Muscle layer of duodenum (tissue), 2 donors: ENCODE measurements around the gene LNPK.
"Not testable (repeated sequence)": the region's sequence is repeated elsewhere in the genome, so short reads cannot be mapped to it uniquely, and the experiment has no call there.

Experiments
- H3K27ac ChIP-seq: one replicate; pipeline ENCODE4 v1.7.0; 2013; ENCODE audit warnings: mild to moderate bottlenecking, low read length
- H3K27me3 ChIP-seq: one replicate; pipeline ENCODE4 v1.7.0; 2013; ENCODE audit warnings: low read depth, mild to moderate bottlenecking, control low read depth, low read length
- H3K36me3 ChIP-seq, 2 donors: one replicate each; pipeline ENCODE4 v1.7.0; 2013; ENCODE audit warnings: low read length in 2 of 2, control low read depth in 1 of 2, mild to moderate bottlenecking in 1 of 2; ENCODE audit not compliant: insufficient read depth in 2 of 2, control insufficient read depth in 1 of 2
- H3K4me1 ChIP-seq, 2 donors: one replicate each; pipeline ENCODE4 v1.7.0; 2013; ENCODE audit warnings: low read length in 2 of 2, mild to moderate bottlenecking in 2 of 2, control low read depth in 1 of 2, moderate library complexity in 1 of 2; ENCODE audit not compliant: insufficient read depth in 2 of 2, control insufficient read depth in 1 of 2
- H3K4me3 ChIP-seq, 2 donors: one replicate each; pipeline ENCODE4 v1.7.0; 2013; ENCODE audit warnings: low read length in 2 of 2, low read depth in 1 of 2, mild to moderate bottlenecking in 1 of 2
- H3K9me3 ChIP-seq, 2 donors: one replicate each; pipeline ENCODE4 v1.7.0; 2013; ENCODE audit warnings: low read length in 2 of 2, control low read depth in 1 of 2, mild to moderate bottlenecking in 1 of 2; ENCODE audit not compliant: control insufficient read depth in 1 of 2
- donor health status: healthy.

LNPK gene

DNA sequence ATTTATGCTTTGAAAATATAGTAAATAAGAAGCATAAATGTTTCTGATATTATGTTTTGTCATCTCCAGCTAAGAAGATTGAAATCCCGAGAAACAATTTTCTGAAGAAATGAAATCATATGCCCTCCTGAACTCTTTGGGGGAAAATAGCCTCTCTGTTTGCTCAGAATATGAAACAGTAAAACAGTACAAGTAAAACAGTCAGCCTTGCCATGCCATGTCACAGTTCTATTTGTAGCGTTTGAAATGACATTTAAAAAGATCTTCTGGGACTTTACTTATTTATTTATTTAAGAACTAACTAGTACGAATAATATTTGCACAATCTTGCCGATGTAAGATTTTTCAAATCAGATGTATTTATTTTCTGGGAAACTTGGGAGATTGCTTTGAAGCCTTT lies 98.0 kb downstream of the LNPK start:
- H3K9me3 ChIP-seq: no peaks in the 10 kb centered on the region
- no peaks in the 10 kb centered on the region for H3K4me1 ChIP-seq
- no peak overlapping the region for H3K27ac ChIP-seq
- H3K36me3 ChIP-seq: no peaks in the 10 kb centered on the region
- H3K4me3 ChIP-seq: no peak overlapping the region
- H3K27me3 ChIP-seq: no peaks in the 10 kb centered on the region

- no peaks in the 10 kb centered on the region for H3K27me3 ChIP-seq
- H3K27ac ChIP-seq: no peak overlapping the region
- no peaks in the 10 kb centered on the region for H3K36me3 ChIP-seq
- no peaks in the 10 kb centered on the region for H3K4me1 ChIP-seq
- H3K9me3 ChIP-seq: no peaks in the 10 kb centered on the region
- H3K4me3 ChIP-seq: no peak overlapping the region
Measured at GRCh38 chr2:175903384-175903936, 98.6 kb downstream of the LNPK start.

DNA sequence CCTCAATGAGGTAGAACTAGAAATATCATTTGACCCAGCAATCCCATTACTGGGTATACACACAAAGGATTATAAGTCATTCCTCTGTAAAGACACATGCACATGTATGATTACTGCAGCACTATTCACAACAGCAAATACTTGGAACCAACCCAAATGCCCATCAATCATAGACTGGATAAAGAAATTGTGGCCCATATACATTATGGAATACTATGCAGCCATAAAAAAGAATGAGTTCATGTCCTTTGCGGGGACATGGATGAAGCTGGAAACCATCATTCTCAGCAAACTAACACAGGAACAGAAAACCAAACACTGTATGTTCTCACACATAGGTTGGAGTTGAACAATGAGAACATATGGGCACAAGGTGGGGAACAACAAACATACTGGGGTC lies 106.1 kb downstream of the LNPK start:
- not testable (repeated sequence) for H3K4me1 ChIP-seq, H3K9me3 ChIP-seq, H3K36me3 ChIP-seq, H3K27ac ChIP-seq, H3K4me3 ChIP-seq, H3K27me3 ChIP-seq

DNA sequence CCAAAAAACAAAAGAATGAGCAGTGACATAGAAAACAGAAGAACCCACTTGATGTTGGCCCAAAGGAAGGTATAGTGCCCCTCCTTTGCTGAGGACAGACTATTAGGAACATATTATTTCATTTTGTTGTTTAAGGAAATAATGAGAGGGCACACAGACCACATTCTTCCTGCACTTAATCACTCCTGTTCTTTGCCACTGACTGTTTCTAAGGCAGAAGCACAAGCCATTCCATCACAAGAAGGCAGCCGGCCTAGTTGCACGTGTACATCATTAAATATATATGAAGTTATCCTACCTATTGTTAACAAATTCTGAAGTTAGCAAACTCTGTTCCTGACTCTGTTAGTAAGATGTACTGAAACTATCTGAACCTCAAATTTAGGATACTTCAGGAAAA lies 110.0 kb downstream of the LNPK start:
- Histone ChIP-seq H3K4me1 (no peaks in the 10 kb centered on the region), H3K9me3 (peaks cover 0 to 2% of the 10 kb centered on the region in 2 donors), H3K36me3 (no peaks in the 10 kb centered on the region), H3K27me3 (no peaks in the 10 kb centered on the region), H3K4me3 (no peak overlapping the region), H3K27ac (no peak overlapping the region)

GRCh38 chr2:175890636-175891242 lies 111.3 kb downstream of the LNPK start:
- H3K27ac ChIP-seq: no peak overlapping the region
- no peaks in the 10 kb centered on the region for H3K9me3 ChIP-seq
- no peak overlapping the region for H3K4me3 ChIP-seq
- no peaks in the 10 kb centered on the region for H3K36me3 ChIP-seq
- H3K27me3 ChIP-seq: no peaks in the 10 kb centered on the region
- H3K4me1 ChIP-seq: no peaks in the 10 kb centered on the region

DNA sequence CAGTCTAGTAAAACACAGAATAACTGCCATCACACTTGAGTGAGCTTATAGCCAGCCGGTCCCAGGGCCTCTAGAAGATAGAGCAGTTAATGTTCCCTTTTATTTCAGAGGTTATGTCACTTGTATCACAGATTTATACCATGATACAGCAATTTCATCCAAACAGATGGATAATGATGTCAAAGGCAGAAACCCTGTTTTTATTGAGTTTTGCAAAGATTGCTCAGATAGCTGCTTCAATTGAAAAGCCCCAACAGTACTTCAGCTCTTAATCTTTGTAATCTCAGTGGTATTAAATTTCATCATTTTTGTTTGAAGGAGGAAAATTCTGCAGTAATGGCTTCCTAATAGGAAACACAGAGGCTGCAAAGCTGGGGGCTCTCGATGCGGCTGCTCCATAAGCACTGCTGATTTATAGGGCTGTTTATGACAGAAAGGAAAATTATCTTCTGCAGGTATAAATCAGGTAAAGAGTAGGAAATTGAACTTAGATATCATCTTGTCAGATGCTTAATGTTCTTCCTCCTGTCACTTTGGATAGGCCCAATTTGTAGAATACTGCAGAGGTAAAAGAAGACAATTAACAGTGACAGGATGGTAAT lies 112.3 kb downstream of the LNPK start:
- Histone ChIP-seq H3K4me1 (no peaks in the 10 kb centered on the region), H3K4me3 (no peak overlapping the region), H3K9me3 (no peaks in the 10 kb centered on the region), H3K27me3 (no peaks in the 10 kb centered on the region), H3K36me3 (no peaks in the 10 kb centered on the region), H3K27ac (no peak overlapping the region)

DNA sequence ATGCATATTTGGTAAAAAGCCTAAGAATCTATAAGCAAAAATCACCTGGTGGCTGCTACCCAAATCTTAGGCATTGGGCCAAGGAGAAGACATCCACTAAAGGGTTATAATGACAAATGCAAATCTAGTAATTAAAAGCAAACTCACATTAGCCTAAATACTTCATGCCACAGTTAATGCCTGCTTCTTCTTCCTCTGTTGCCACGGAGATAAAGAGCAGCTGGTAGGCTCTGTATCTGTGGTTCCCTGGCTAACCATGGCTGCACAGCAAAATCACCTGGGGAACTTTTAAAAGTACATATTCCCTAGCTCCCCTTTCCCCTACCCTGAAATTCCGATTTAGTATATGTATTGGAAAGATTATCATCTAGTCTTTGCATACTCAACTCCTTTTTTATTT lies 114.3 kb downstream of the LNPK start:
- H3K27me3 ChIP-seq: no peaks in the 10 kb centered on the region
- H3K9me3 ChIP-seq: no peaks in the 10 kb centered on the region
- H3K4me1 ChIP-seq: no peaks in the 10 kb centered on the region
- no peak overlapping the region for H3K4me3 ChIP-seq
- H3K36me3 ChIP-seq: no peaks in the 10 kb centered on the region
- H3K27ac ChIP-seq: no peak overlapping the region

GRCh38 chr2:175884697-175885393 lies 117.2 kb downstream of the LNPK start:
- Histone ChIP-seq H3K27ac (no peak overlapping the region), H3K36me3 (no peaks in the 10 kb centered on the region), H3K4me1 (no peaks in the 10 kb centered on the region), H3K9me3 (no peaks in the 10 kb centered on the region), H3K27me3 (no peaks in the 10 kb centered on the region), H3K4me3 (no peak overlapping the region)

- Histone ChIP-seq H3K9me3 (no peaks in the 10 kb centered on the region), H3K4me3 (no peak overlapping the region), H3K27me3 (no peaks in the 10 kb centered on the region)
Measured at GRCh38 chr2:175883586-175884194, 118.4 kb downstream of the LNPK start.

GRCh38 chr2:175879679-175880078 lies 122.4 kb downstream of the LNPK start:
- Histone ChIP-seq H3K36me3 (no peaks in the 10 kb centered on the region), H3K9me3 (no peaks in the 10 kb centered on the region), H3K27me3 (no peaks in the 10 kb centered on the region), H3K4me1 (no peaks in the 10 kb centered on the region), H3K4me3 (no peak overlapping the region), H3K27ac (no peak overlapping the region)

More at GRCh38 chr2:175883586-175884194, 118.4 kb downstream of the LNPK start:
- Histone ChIP-seq H3K27ac (no peak overlapping the region), H3K36me3 (no peaks in the 10 kb centered on the region), H3K4me1 (no peaks in the 10 kb centered on the region)

DNA sequence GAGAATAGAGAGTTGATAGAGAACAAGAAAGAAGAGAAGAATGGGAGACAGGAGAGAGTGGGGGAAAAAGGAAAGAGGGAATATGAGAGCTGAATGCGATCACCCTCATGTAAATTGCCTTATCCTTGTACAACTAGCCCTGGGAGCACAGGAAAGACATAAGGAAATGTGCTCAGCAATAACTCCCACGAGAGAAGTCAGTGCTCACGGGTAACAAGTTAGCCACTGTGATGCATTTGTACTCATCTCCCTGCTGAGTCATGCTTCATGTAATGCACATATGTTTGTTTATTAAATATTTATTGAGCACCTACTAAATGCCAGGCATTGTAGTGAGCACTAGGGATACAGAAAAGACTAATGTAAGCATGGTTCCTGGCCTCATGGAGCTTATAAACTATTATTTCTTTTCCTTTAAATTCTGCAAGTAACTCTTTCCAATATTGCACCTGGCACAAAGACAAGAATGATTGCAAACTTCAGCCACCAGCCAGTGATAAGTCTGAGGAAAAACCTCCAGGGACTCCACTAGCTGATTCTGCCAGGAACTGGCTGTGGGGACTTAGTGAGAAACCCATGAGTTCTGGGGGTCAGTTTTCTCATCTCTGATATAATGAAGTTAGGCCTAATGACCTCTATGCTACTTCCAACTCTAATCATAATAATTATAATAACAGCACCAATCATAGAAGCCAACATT lies 124.1 kb downstream of the LNPK start:
- Histone ChIP-seq H3K27ac (no peak overlapping the region), H3K27me3 (no peaks in the 10 kb centered on the region), H3K4me3 (no peak overlapping the region), H3K36me3 (no peaks in the 10 kb centered on the region), H3K9me3 (no peaks in the 10 kb centered on the region), H3K4me1 (no peaks in the 10 kb centered on the region)
